ENCODE measurements around the gene FGD6. TPM values are rescaled to one million over a fixed set of nuclear protein-coding genes. Genes with fewer than 3 reads are reported as not detected.
"Not testable (repeated sequence)": the region's sequence is repeated elsewhere in the genome, so short reads cannot be mapped to it uniquely, and the experiment has no call there.

The FGD6 gene
- total and polyA plus RNA-seq, 7 experiments from 2014 or later = 0.35 to 8.6 (median 1.1) TPM

DNA sequence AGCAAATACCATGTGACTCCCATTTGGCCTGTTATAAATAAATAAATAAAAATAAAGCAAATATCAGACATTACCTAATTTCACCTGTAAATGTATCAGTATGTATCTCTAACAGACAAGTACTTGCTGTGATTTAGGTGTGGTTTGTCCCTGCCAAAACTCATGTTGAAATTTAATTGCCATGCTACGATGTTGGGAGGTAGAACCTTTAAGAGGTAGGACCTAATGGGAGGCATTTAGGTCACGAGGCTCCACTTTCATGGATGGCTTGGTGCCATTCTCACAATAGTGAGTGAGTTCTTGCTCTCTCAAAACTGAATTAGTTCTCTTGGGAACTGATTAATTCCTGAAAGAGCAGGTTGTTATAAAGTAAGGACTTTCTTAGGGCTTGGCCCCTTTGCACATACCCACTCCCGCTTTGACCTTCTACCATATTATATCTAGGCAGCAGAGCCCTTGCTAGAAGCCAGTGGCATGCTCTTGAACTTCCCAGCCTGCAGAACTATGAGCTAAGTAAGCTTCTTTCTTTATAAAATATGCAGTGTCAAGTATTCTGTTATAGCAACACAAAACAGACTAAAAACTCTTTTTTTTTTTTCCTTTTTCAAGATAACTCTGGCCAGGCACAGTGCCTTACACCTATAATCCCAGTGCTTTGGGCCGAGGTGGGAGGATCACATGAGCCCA is 26.4 kb upstream of the FGD6 start:
- H3K27me3 Mint-ChIP-seq = no peaks in the 10 kb centered on the region
- Histone ChIP-seq H3K27ac (ENCODE audit: low read depth, low read length) (no peak overlapping the region), H3K4me1 (ENCODE audit: control insufficient read depth in 2 of 2, insufficient read depth in 2 of 2, low read length in 2 of 2) (no peaks in the 10 kb centered on the region), H3K27me3 (ENCODE audit: control insufficient read depth in 2 of 2, insufficient read depth in 2 of 2, low read length in 2 of 2) (no peaks in the 10 kb centered on the region), H3K36me3 (ENCODE audit: control insufficient read depth in 2 of 3, insufficient read depth in 3 of 3, low read length in 3 of 3) (no peaks in the 10 kb centered on the region), H3K4me3 (ENCODE audit: low read length) (no peak overlapping the region), H3K9me3 (ENCODE audit: control insufficient read depth in 2 of 3, low read length in 3 of 3) (no peaks in the 10 kb centered on the region)
- no peaks in the 10 kb centered on the region for H3K9me3 Mint-ChIP-seq
- no peak overlapping the region for H3K4me3 Mint-ChIP-seq
- H3K4me1 Mint-ChIP-seq = peaks cover 16 to 55% (median 45%) of the 10 kb centered on the region in 7 donors
- intact Hi-C loops (cut with micrococcal nuclease) = no loop called here
- DNase-seq (no peak), ATAC-seq (no peak)
- H3K27ac Mint-ChIP-seq = peak overlapping the region in 1 of 9 donors; percentile 33
- POLR2A ChIA-PET = no interaction called here
- peaks cover 0 to 22% (median 10%) of the 10 kb centered on the region in 5 donors for H3K36me3 Mint-ChIP-seq
- CTCF ChIA-PET = no interaction called here

DNA sequence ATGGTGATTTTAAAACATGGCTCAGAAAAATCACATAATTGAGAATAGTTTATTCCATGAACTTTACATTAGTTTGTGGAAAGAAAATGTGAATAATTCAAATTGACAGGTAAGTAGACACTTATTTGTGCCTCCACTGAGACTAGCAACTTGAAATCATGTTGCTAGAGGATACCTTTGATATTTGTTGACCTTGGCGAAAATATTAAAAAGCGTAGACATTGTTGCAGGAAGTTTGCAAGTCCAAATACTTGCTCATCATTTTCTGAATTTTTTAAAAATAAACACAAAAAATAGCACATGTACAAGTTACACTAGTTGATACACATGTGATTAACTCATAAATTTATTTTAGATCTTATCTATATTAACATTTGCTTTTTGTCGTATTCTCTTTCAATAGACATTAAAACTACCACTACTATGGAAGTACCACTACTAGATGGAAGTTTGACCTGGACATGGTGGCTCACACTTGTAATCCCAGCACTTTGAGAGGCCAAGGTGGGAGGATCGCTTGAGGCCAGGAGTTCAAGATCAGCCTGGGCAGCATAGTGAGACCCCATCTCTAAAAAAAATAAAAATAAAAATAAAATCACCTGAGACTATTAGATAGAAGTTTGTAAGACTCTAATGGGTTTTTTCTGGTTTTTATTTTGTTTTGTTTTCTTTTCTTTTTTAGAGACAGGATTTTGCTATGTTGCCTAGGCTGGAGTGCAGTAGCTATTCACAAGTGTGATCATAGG is 24.7 kb upstream of the FGD6 start:
- ChIA-PET CTCF (no interaction called here), POLR2A (no interaction called here)
- no peaks in the 10 kb centered on the region for H3K9me3 Mint-ChIP-seq
- no peaks in the 10 kb centered on the region for H3K9me3 ChIP-seq (ENCODE audit: control insufficient read depth in 2 of 3, low read length in 3 of 3)
- no peak overlapping the region for H3K4me3 ChIP-seq (ENCODE audit: low read length)
- H3K27me3 ChIP-seq (ENCODE audit: control insufficient read depth in 2 of 2, insufficient read depth in 2 of 2, low read length in 2 of 2) = no peaks in the 10 kb centered on the region
- intact Hi-C loops (cut with micrococcal nuclease) = no loop called here
- DNase-seq (no peak), ATAC-seq (no peak)
- no peaks in the 10 kb centered on the region for H3K4me1 ChIP-seq (ENCODE audit: control insufficient read depth in 2 of 2, insufficient read depth in 2 of 2, low read length in 2 of 2)
- H3K4me1 Mint-ChIP-seq = peaks cover 17 to 56% (median 46%) of the 10 kb centered on the region in 7 donors
- no peaks in the 10 kb centered on the region for H3K27me3 Mint-ChIP-seq
- H3K27ac ChIP-seq (ENCODE audit: low read depth, low read length) = no peak overlapping the region
- H3K27ac Mint-ChIP-seq = no peak overlapping the region
- no peak overlapping the region for H3K4me3 Mint-ChIP-seq
- H3K36me3 Mint-ChIP-seq = peaks cover 7 to 30% (median 13%) of the 10 kb centered on the region in 5 donors
- no peaks in the 10 kb centered on the region for H3K36me3 ChIP-seq (ENCODE audit: control insufficient read depth in 2 of 3, insufficient read depth in 3 of 3, low read length in 3 of 3)

DNA sequence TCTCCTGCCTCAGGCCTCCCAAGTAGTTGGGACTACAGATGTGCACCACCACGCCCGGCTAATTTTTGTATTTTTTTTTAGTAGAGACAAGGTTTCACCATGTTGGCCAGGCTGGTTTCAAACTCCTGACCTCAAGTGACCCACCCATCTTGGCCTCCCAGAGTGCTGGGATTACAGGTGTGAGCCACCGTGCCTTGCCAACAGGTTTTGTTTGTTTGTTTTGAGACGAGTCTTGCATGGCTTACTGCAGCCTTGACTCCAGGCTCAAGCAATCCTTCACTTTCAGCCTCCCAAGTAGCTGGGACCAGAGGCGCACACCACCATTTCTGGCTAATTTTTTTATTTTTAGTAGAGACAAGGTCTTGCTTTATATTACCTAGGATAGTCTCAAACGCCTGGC is 23.9 kb upstream of the FGD6 start:
- H3K27ac Mint-ChIP-seq; H3K4me1 ChIP-seq (ENCODE audit: control insufficient read depth in 2 of 2, insufficient read depth in 2 of 2, low read length in 2 of 2); intact Hi-C loops (cut with micrococcal nuclease); H3K27me3 Mint-ChIP-seq; POLR2A ChIA-PET; H3K4me3 Mint-ChIP-seq; DNase-seq; H3K9me3 ChIP-seq (ENCODE audit: control insufficient read depth in 2 of 3, low read length in 3 of 3); H3K4me3 ChIP-seq (ENCODE audit: low read length); H3K9me3 Mint-ChIP-seq; H3K27me3 ChIP-seq (ENCODE audit: control insufficient read depth in 2 of 2, insufficient read depth in 2 of 2, low read length in 2 of 2); ATAC-seq; CTCF ChIA-PET; H3K36me3 ChIP-seq (ENCODE audit: control insufficient read depth in 2 of 3, insufficient read depth in 3 of 3, low read length in 3 of 3); H3K27ac ChIP-seq (ENCODE audit: low read depth, low read length): not testable (repeated sequence)
- peaks cover 9 to 48% (median 38%) of the 10 kb centered on the region in 7 donors for H3K4me1 Mint-ChIP-seq
- H3K36me3 Mint-ChIP-seq = peaks cover 7 to 30% (median 14%) of the 10 kb centered on the region in 5 donors

DNA sequence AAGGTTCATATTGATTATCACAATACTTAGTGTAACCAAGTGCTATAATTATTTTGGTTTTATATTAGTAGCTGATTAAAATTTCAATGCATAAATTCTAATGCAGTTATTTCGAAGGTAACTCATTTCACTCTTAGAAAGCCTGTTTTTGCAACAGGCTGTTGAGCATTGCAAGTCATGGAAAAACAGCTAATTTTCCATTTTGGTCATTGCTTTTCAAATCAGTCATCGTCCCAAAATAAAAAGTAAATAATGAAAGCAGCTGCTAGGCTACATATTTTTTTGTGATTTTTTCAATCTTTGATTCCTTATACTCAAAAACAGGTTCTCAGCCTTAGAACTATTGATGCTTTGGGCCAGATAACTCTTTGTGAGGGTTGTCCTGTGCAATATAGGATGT is 23.3 kb upstream of the FGD6 start:
- Histone ChIP-seq H3K27me3 (ENCODE audit: control insufficient read depth in 2 of 2, insufficient read depth in 2 of 2, low read length in 2 of 2) (no peaks in the 10 kb centered on the region), H3K9me3 (ENCODE audit: control insufficient read depth in 2 of 3, low read length in 3 of 3) (no peaks in the 10 kb centered on the region), H3K27ac (ENCODE audit: low read depth, low read length) (no peak overlapping the region), H3K4me1 (ENCODE audit: control insufficient read depth in 2 of 2, insufficient read depth in 2 of 2, low read length in 2 of 2) (no peaks in the 10 kb centered on the region), H3K4me3 (ENCODE audit: low read length) (no peak overlapping the region), H3K36me3 (ENCODE audit: control insufficient read depth in 2 of 3, insufficient read depth in 3 of 3, low read length in 3 of 3) (no peaks in the 10 kb centered on the region)
- peaks cover 3 to 43% (median 32%) of the 10 kb centered on the region in 7 donors for H3K4me1 Mint-ChIP-seq
- DNase-seq (no peak), ATAC-seq (no peak)
- intact Hi-C loops (cut with micrococcal nuclease) = no loop called here
- peaks cover 7 to 30% (median 14%) of the 10 kb centered on the region in 5 donors for H3K36me3 Mint-ChIP-seq
- no peak overlapping the region for H3K4me3 Mint-ChIP-seq
- H3K9me3 Mint-ChIP-seq = no peaks in the 10 kb centered on the region
- H3K27me3 Mint-ChIP-seq = no peaks in the 10 kb centered on the region
- CTCF ChIA-PET = interaction anchor here (0.7 kb wide), 1 partner anchor 155 kb away, joined by 3 read pairs; no protein-coding TSS in a partner anchor
- H3K27ac Mint-ChIP-seq = peak overlapping the region in 1 of 9 donors; percentile 55
- POLR2A ChIA-PET = no interaction called here

DNA sequence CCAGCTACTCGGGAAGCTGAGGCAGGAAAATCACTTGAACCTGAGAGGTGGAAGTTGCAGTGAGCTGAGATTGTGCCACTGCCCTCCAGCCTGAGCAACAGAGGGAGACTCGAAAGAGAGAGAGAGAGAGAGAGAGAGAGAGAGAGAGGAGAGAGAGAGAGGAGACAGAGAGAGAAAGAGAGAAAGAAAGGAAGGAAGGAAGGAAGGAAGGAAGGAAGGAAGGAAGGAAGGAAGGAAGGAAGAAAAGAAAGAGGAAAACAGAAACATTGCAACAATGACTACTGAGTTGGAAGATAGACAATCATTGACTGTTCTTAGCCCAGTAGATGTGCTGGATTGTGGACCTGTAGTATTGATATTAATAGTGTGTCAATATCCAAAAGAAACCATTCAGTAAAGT is 22.6 kb upstream of the FGD6 start:
- H3K9me3 ChIP-seq (ENCODE audit: control insufficient read depth in 2 of 3, low read length in 3 of 3); H3K9me3 Mint-ChIP-seq; DNase-seq; ATAC-seq; H3K27me3 ChIP-seq (ENCODE audit: control insufficient read depth in 2 of 2, insufficient read depth in 2 of 2, low read length in 2 of 2); CTCF ChIA-PET; H3K36me3 ChIP-seq (ENCODE audit: control insufficient read depth in 2 of 3, insufficient read depth in 3 of 3, low read length in 3 of 3); H3K4me1 ChIP-seq (ENCODE audit: control insufficient read depth in 2 of 2, insufficient read depth in 2 of 2, low read length in 2 of 2); H3K4me3 Mint-ChIP-seq; H3K27me3 Mint-ChIP-seq; H3K27ac ChIP-seq (ENCODE audit: low read depth, low read length); intact Hi-C loops (cut with micrococcal nuclease); H3K4me3 ChIP-seq (ENCODE audit: low read length); POLR2A ChIA-PET: not testable (repeated sequence)
- Mint-ChIP-seq H3K27ac (peak overlapping the region in 1 of 9 donors; percentile 32), H3K36me3 (peaks cover 7 to 30% (median 14%) of the 10 kb centered on the region in 5 donors), H3K4me1 (peaks cover 0 to 38% (median 27%) of the 10 kb centered on the region in 7 donors)

DNA sequence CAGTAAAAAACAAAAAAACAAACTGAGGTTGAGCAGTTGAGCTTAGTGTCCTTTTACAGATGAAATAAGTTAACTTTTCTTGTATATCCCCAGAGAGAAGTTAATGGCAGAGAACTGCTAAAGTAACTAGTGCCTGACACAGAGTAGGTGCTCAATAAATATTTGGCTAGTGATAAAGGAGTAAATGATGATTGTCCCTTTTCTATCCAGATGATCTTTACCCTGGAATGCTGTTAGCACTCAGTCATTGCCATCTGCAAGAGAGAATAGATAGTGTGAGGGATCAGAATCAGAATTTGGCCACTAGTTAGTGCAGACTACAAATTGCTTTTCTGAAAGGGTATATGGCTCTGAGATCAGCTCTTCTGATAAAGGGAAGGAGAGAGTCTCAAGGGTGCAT is 21.9 kb upstream of the FGD6 start:
- no peaks in the 10 kb centered on the region for H3K9me3 ChIP-seq (ENCODE audit: control insufficient read depth in 2 of 3, low read length in 3 of 3)
- ChIA-PET POLR2A (no interaction called here), CTCF (no interaction called here)
- no peak overlapping the region for H3K27ac ChIP-seq (ENCODE audit: low read depth, low read length)
- H3K4me3 ChIP-seq (ENCODE audit: low read length) = no peak overlapping the region
- Mint-ChIP-seq H3K27ac (peak overlapping the region in 1 of 9 donors; percentile 32), H3K36me3 (peaks cover 7 to 30% (median 17%) of the 10 kb centered on the region in 5 donors), H3K9me3 (no peaks in the 10 kb centered on the region), H3K4me3 (no peak overlapping the region), H3K4me1 (peaks cover 0 to 38% (median 27%) of the 10 kb centered on the region in 7 donors), H3K27me3 (no peaks in the 10 kb centered on the region)
- no peak for DNase-seq
- H3K4me1 ChIP-seq (ENCODE audit: control insufficient read depth in 2 of 2, insufficient read depth in 2 of 2, low read length in 2 of 2) = no peaks in the 10 kb centered on the region
- no peak for ATAC-seq
- H3K27me3 ChIP-seq (ENCODE audit: control insufficient read depth in 2 of 2, insufficient read depth in 2 of 2, low read length in 2 of 2) = no peaks in the 10 kb centered on the region
- no peaks in the 10 kb centered on the region for H3K36me3 ChIP-seq (ENCODE audit: control insufficient read depth in 2 of 3, insufficient read depth in 3 of 3, low read length in 3 of 3)
- intact Hi-C loops (cut with micrococcal nuclease) = no loop called here

DNA sequence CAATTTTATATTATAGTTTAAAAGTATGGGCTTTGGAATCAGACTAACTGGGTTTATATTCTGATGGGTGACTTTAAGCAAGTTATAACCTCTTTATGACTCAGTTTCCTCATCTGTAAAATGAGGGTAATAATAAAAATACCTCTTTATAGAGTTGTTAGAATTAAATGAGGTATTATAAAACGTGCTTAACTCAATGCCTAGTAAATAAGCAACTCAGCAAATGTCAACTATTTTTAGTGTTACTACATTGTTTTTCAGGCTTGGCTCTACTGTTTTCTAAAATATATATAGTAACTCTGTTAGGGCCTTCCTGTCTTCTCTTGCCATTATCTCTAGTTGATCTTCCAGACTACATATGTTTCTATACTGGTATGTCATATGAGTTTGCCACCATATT is 20.9 kb upstream of the FGD6 start:
- H3K27me3 ChIP-seq (ENCODE audit: control insufficient read depth in 2 of 2, insufficient read depth in 2 of 2, low read length in 2 of 2) = no peaks in the 10 kb centered on the region
- DNase-seq (no peak), ATAC-seq (no peak)
- H3K27ac Mint-ChIP-seq = no peak overlapping the region
- no peaks in the 10 kb centered on the region for H3K4me1 ChIP-seq (ENCODE audit: control insufficient read depth in 2 of 2, insufficient read depth in 2 of 2, low read length in 2 of 2)
- H3K9me3 ChIP-seq (ENCODE audit: control insufficient read depth in 2 of 3, low read length in 3 of 3) = no peaks in the 10 kb centered on the region
- no peaks in the 10 kb centered on the region for H3K27me3 Mint-ChIP-seq
- no peak overlapping the region for H3K27ac ChIP-seq (ENCODE audit: low read depth, low read length)
- no peak overlapping the region for H3K4me3 ChIP-seq (ENCODE audit: low read length)
- intact Hi-C loops (cut with micrococcal nuclease) = no loop called here
- CTCF ChIA-PET = no interaction called here
- H3K36me3 ChIP-seq (ENCODE audit: control insufficient read depth in 2 of 3, insufficient read depth in 3 of 3, low read length in 3 of 3) = no peaks in the 10 kb centered on the region
- H3K9me3 Mint-ChIP-seq = no peaks in the 10 kb centered on the region
- peaks cover 0 to 30% (median 27%) of the 10 kb centered on the region in 7 donors for H3K4me1 Mint-ChIP-seq
- POLR2A ChIA-PET = no interaction called here
- peaks cover 7 to 21% (median 17%) of the 10 kb centered on the region in 5 donors for H3K36me3 Mint-ChIP-seq
- no peak overlapping the region for H3K4me3 Mint-ChIP-seq

Data from naive thymus-derived CD4-positive, alpha-beta T cell (primary cell).